D341Med (cell line): ENCODE data around the gene PCNX1.
"Not testable (repeated sequence)": the region's sequence is repeated elsewhere in the genome, so short reads cannot be mapped to it uniquely, and the experiment has no call there.

Experiments used
- DNase-seq: peaks from one replicate; pipeline ENCODE4 v3.0.0; 2012; ENCODE audit warnings: low spot score

PCNX1 gene

GRCh38 chr14:70962935-70963334 is 55.7 kb downstream of the PCNX1 start:
- DNase-seq: no peak

DNA sequence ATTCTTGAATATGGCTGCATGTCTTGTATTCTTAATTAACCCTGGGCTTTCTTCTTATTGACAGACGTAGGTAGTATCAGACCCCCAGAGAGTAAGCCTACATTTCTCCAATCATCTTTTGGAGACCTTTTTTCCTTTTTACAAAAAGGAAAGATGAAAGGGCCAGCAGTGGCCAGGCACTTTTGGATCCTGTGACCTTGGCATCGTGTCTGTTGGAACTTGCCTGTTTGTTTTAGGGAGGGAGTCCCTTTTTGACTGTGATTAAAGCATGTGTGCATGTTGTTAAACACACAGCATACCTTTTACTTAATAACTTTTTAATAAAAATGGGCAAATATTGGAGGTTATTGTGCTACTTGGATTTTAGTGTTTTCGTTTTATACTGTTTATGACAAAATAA is 57.2 kb downstream of the PCNX1 start:
- DNase-seq: no peak

DNA sequence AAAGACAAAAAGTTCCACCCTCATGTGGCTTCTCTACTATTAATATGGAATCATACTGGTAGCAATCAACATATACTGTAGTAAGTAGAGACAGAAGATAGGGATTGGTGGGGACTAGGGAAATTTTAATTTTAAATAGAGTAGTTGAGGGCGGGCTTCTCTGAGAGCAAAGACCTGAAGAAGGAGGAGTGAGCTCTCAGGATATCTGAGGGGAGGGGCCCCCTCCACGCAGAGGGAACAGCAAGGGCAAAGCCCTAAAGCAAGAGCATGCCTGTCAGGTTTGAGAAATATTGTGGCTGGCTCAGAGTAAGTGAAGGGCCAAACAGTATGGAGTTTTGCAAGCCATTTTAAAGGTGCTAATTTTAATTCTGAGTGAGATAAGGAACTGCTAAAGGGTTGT is 64.3 kb downstream of the PCNX1 start:
- DNase-seq: no peak

GRCh38 chr14:70972107-70972976 is 65.1 kb downstream of the PCNX1 start:
- peak; percentile 67 for DNase-seq

DNA sequence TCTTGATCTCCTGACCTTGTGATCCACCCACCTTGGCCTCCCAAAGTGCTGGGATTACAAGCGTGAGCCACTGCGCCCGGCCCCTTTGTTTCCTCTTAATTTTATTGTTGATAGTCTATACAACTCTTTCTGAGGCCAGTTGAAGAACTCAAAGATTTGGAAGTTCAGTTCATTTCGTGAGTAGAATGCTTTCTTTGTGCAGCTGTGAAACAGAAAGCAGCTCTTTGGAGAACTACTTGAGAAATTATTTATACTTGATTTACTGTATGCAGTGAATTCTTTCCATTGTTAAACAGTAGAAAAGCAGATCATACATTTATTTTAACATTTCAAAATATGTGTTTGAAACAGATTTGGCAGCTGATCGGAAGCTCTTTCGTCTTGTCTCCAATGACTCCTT is 69.3 kb downstream of the PCNX1 start:
- DNase-seq: no peak

- no peak for DNase-seq
Measured at GRCh38 chr14:70981000-70981952, 74.0 kb downstream of the PCNX1 start.

- DNase-seq: no peak
Measured at GRCh38 chr14:70982200-70982599, 74.9 kb downstream of the PCNX1 start.

GRCh38 chr14:70987041-70987440 is 79.8 kb downstream of the PCNX1 start:
- DNase-seq: no peak

DNA sequence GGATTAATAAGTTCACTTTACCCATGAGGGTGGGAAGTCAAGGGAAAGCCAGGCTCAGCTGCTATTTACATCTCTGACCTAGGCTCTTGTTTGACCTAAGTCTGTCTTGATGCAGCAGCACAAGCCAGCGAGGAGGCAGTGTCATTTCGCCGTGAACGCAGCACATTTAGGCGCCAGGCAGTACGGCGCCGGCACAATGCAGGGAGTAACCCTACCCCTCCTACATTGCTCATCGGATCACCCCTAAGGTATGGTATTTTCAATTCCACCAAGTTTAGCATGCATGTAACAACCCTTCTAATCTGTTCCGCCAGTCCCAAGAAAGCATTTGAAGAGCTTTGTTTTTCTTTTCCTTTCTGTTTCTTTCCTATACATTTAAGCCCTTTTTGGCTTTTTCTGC is 81.2 kb downstream of the PCNX1 start:
- peak; percentile 25 for DNase-seq

- DNase-seq: no peak
Measured at GRCh38 chr14:70993931-70994330, 86.7 kb downstream of the PCNX1 start.

DNA sequence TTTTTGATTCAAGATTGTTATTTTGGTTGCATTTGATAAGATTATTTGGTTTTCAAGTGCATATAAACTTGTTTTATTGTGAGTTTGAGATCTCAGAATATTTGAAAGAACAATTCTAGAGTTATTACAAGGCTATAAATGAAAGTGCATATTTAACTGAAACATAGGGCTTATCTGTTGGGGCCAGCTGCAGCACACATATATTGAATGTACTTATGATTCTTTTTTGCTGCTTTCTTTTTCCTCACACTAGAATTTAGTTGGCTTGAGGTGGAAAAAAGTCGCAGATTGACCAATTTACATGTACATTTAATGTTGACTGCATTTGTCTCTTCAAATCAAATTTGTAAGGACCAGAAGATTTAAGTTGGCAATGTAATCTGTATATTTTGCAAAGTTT is 88.0 kb downstream of the PCNX1 start:
- DNase-seq: no peak

- no peak for DNase-seq
Measured at GRCh38 chr14:70995671-70996070, 88.4 kb downstream of the PCNX1 start.

DNA sequence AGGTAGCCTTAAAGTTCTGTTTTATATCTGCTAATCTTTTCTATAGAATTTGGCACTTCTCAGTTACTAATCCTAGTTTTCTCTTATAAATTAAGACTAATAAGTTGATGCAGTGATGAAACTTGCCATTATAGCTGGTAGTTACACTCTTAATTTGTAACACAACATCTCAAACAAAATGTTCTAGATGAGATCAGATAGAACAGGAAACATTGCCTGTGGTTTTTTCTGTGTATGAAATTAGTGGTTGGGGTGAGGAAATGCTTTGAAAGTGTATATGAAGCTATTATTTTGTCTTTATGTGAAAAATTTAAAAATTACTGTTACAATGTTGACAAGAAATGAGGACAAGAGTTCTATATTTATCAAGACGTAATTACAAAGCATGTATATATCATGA is 91.9 kb downstream of the PCNX1 start:
- no peak for DNase-seq

GRCh38 chr14:71000091-71000490 is 92.8 kb downstream of the PCNX1 start:
- no peak for DNase-seq

DNA sequence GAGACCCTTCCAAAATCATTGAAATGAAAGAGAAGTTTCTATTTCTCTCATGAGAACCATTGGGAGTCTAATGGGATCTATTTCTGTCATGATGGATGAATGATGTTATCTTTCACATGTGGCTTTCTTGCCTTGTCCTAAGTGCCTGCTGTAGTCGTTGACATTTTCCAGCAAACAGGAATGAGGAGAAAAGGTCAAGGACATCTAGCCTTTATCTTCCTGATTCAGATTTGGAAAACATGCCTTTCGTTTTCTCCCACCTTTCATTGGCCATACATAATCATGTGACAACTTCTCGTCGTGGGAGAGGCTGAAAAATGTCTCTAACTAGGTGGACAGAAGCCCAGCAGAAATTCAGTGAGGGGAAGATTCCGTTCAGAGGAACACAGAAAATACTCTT is 94.5 kb downstream of the PCNX1 start:
- no peak for DNase-seq

- DNase-seq: no peak
Measured at GRCh38 chr14:71003156-71003555, 95.9 kb downstream of the PCNX1 start.

DNA sequence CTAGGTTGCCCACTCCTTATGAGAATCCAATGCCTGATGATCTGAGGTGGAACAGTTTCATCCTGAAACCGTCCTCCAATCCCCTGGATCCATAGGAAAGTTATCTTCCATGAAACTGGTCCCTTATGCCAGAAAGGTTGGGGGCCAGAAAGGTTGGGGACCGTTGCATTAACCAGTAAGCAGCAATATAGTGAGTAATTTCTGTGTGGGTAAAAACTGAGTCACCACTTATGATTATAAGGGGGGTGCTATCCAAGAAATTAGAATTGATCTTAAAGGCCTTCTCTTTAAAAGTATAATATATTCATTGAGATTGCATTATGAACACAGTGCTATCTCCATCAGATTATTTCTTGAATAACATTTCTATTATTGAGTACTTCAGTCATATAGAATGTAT is 97.2 kb downstream of the PCNX1 start:
- no peak for DNase-seq

- no peak for DNase-seq
Measured at GRCh38 chr14:71005076-71005475, 97.8 kb downstream of the PCNX1 start.

DNA sequence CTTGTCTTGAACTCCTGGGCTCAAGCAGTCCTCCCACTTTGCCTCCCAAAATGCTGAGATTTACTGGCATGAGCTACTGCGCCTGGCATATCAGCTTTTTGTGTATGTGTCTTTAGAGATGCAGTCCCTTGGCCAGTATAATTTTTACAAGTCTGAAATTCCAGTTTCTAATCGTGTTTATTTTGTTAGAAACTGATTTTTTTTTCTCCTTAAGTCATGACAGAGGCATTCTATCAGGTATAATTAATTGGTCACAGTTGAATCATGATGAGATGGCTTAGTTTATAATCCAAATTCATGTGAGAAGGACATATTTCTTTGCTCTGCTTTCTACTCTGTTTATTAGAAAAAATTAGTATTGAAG is 98.9 kb downstream of the PCNX1 start:
- no peak for DNase-seq

DNA sequence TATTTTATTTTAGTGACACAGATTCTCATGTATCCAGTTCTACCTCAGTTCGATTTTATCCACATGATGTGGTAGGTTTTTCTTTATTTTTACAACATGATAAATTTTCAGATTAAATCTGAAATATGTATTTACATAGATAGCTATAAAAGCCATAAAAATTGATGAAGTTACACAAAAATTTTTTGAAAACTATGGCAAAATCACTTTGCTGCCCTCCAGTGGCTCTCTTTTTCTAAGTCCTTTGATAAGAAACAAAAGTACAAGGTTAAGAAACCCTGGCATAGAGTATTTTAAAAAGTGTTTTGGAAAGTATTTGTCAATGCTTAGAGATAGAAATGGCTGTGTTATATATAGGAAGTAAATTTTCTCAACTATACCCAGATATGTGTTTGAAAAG is 104.2 kb downstream of the PCNX1 start:
- no peak for DNase-seq

DNA sequence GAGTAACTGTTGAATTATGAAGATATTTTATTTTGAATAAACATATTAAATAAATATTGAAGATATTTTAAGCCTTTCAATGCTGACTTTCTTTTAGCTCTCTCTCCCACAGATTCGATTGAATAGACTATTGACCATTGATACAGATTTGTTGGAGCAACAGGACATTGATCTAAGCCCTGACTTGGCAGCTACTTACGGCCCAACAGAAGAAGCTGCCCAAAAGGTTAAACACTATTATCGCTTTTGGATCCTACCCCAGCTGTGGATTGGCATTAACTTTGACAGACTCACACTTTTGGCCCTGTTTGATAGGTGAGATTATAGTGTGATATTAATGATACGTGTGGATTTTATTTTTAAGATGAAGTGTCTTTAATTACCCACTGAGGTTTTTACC is 105.6 kb downstream of the PCNX1 start:
- no peak for DNase-seq

GRCh38 chr14:71013551-71014192 is 106.4 kb downstream of the PCNX1 start:
- DNase-seq: no peak

DNA sequence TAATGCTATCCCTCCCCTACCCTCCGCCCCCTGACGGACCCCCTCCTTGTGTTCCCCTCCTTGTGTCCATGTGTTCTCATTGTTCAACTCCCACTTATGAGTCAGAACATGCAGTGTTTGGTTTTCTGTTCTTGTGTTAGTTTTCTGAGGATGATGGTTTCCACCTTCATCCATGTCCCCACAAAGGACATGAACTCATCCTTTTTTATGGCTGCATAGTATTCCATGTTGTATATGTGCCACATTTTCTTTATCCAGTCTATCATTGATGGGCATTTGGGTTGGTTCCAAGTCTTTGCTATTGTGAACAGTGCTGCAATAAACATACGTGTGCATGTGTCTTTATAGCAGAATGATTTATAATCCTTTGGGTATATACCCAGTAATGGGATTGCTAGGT is 112.7 kb downstream of the PCNX1 start:
- not testable (repeated sequence) for DNase-seq
